Liver (tissue), 9 donors: ENCODE data around the gene LRP11. TPM values are rescaled to one million over a fixed set of nuclear protein-coding genes. Genes with fewer than 3 reads are reported as not detected.
"Not testable (repeated sequence)": the region's sequence is repeated elsewhere in the genome, so short reads cannot be mapped to it uniquely, and the experiment has no call there.

Experiments used
- DNase-seq: peaks from one replicate; pipeline ENCODE4 v3.0.0-alpha.2; 2017; ENCODE audit warnings: low spot score
- H3K27ac ChIP-seq, 2 donors: one replicate each; pipeline ENCODE4 v1.7.0; 2013; ENCODE audit warnings: inconsistent platforms in 2 of 2, low read length in 2 of 2, control low read depth in 1 of 2, low read depth in 1 of 2, mild to moderate bottlenecking in 1 of 2
- H3K27me3 ChIP-seq, 4 donors: one replicate each; pipeline versions ENCODE4 v1.6.1 to v1.7.0; 2013; ENCODE audit warnings: low read length in 3 of 4, inconsistent platforms in 1 of 4, mild to moderate bottlenecking in 1 of 4, moderate library complexity in 1 of 4; ENCODE audit not compliant: control insufficient read depth in 4 of 4, insufficient read depth in 4 of 4
- H3K36me3 ChIP-seq, 4 donors: one replicate each; pipeline versions ENCODE4 v1.6.1 to v1.7.0; 2013; ENCODE audit warnings: low read length in 3 of 4, mild to moderate bottlenecking in 3 of 4, low read depth in 1 of 4, moderate library complexity in 1 of 4; ENCODE audit not compliant: control insufficient read depth in 4 of 4, insufficient read depth in 3 of 4
- H3K4me1 ChIP-seq, 4 donors: one replicate each; pipeline versions ENCODE4 v1.6.1 to v1.7.0; 2013; ENCODE audit warnings: low read length in 3 of 4, mild to moderate bottlenecking in 3 of 4, moderate library complexity in 1 of 4; ENCODE audit not compliant: control insufficient read depth in 4 of 4, insufficient read depth in 4 of 4
- H3K4me3 ChIP-seq, 3 donors: one replicate each; pipeline versions ENCODE4 v1.6.1 to v1.7.0; 2013; ENCODE audit warnings: low read length in 3 of 3, control low read depth in 1 of 3, low read depth in 1 of 3, mild to moderate bottlenecking in 1 of 3
- H3K9ac ChIP-seq, 2 donors: one replicate each; pipeline ENCODE4 v1.7.0; 2013; ENCODE audit warnings: low read length in 2 of 2, mild to moderate bottlenecking in 2 of 2, moderate library complexity in 2 of 2, control low read depth in 1 of 2, low read depth in 1 of 2
- H3K9me3 ChIP-seq, 4 donors: one replicate each; pipeline versions ENCODE4 v1.6.1 to v1.7.0; 2013; ENCODE audit warnings: low read length in 3 of 4; ENCODE audit not compliant: control insufficient read depth in 4 of 4
- EGR1 ChIP-seq, 2 donors: IDR thresholded peaks; 2 replicates each; pipeline ENCODE4 v1.6.1; 2016 to 2018; ENCODE audit warnings: antibody characterized with exemption in 2 of 2, low read depth in 2 of 2
- FOXA1 ChIP-seq: IDR thresholded peaks from 2 replicates; pipeline ENCODE4 v1.6.1; 2016; ENCODE audit warnings: antibody characterized with exemption
- FOXA2 ChIP-seq: IDR thresholded peaks from 2 replicates; pipeline ENCODE4 v1.6.1; 2016; ENCODE audit warnings: antibody characterized with exemption
- GABPA ChIP-seq, 2 donors: IDR thresholded peaks in 1 of 2; conservative IDR thresholded peaks in 1 of 2; 2 replicates each; pipeline ENCODE4 v1.6.1; 2016; ENCODE audit warnings: antibody characterized with exemption in 2 of 2, mild to moderate bottlenecking in 1 of 2, moderate library complexity in 1 of 2
- HNF4A ChIP-seq, 2 donors: conservative IDR thresholded peaks; 2 replicates each; pipeline ENCODE4 v1.6.1; 2016; ENCODE audit warnings: antibody characterized with exemption in 2 of 2, mild to moderate bottlenecking in 2 of 2
- HNF4G ChIP-seq: IDR thresholded peaks from 2 replicates; pipeline ENCODE4 v1.6.1; 2016; ENCODE audit warnings: antibody characterized with exemption
- JUND ChIP-seq, 2 donors: IDR thresholded peaks; 2 replicates each; pipeline ENCODE4 v1.6.1; 2016; ENCODE audit warnings: antibody characterized with exemption in 2 of 2
- NR2F2 ChIP-seq: IDR thresholded peaks from 2 replicates; pipeline ENCODE4 v1.6.1; 2016; ENCODE audit warnings: antibody characterized with exemption
- RAD21 ChIP-seq, 2 donors: IDR thresholded peaks; 2 replicates each; pipeline ENCODE4 v1.6.1; 2016; ENCODE audit warnings: antibody characterized with exemption in 2 of 2, mild to moderate bottlenecking in 2 of 2
- RXRA ChIP-seq, 2 donors: IDR thresholded peaks; 2 replicates each; pipeline ENCODE4 v1.6.1; 2017 to 2018; ENCODE audit warnings: antibody characterized with exemption in 2 of 2, mild to moderate bottlenecking in 1 of 2
- SP1 ChIP-seq: IDR thresholded peaks from 2 replicates; pipeline ENCODE4 v1.6.1; 2018; ENCODE audit warnings: antibody characterized with exemption, mild to moderate bottlenecking
- TAF1 ChIP-seq: conservative IDR thresholded peaks from 2 replicates; pipeline ENCODE4 v1.6.1; 2016; ENCODE audit warnings: antibody characterized with exemption, mild to moderate bottlenecking
- YY1 ChIP-seq: IDR thresholded peaks from 2 replicates; pipeline ENCODE4 v1.6.1; 2016; ENCODE audit warnings: antibody characterized with exemption, mild to moderate bottlenecking
- WGBS: extraction: QIAGEN DNeasy Blood & Tissue Kit; methylation state at CpG from one replicate; pipeline ENCODE4 v1.1.7; 2013; 5-methylcytosine and 5-hydroxymethylcytosine counted together
- polyA plus RNA-seq, 2 donors: library from polyadenylated mRNA; stranded (reverse) in 1 of 2; unstranded in 1 of 2; fragments of 200-250 nt in 1 of 2; fragments of >200 nt in 1 of 2; fragmentation: Nextera tagmentation in 1 of 2; extraction: Ambion mirVana in 1 of 2; gene quantifications; one replicate each; pipeline versions ENCODE4 v1.2.1 to v1.2.3, GENCODE V29; 2013 to 2015
- total RNA-seq, 2 donors: library from RNA; depleted of rRNA; stranded (reverse); fragments of >200 nt; gene quantifications; one replicate each; pipeline ENCODE4 v1.2.3, GENCODE V29; 2014
- TF ChIP-seq, protein P1 (sequence below): IDR thresholded peaks from 2 replicates; pipeline ENCODE4 v1.6.1; 2016; ENCODE audit warnings: antibody characterized with exemption, mild to moderate bottlenecking
- TF ChIP-seq, protein P2 (sequence below): IDR thresholded peaks from 2 replicates; pipeline ENCODE4 v1.6.1; 2016; ENCODE audit warnings: antibody characterized with exemption
- TF ChIP-seq, protein P3 (sequence below): fragments of 150-350 bp; IDR thresholded peaks from 2 replicates; pipeline ENCODE4 v1.5.1; 2017; ENCODE audit warnings: improper control_type of control experiment, low read depth, low read length; ENCODE audit not compliant: missing input control
- TF ChIP-seq, protein P4 (sequence below): IDR thresholded peaks from 2 replicates; pipeline ENCODE4 v1.6.1; 2016; ENCODE audit warnings: antibody characterized with exemption
- TF ChIP-seq, protein P5 (sequence below): IDR thresholded peaks from 2 replicates; pipeline ENCODE4 v1.6.1; 2016; ENCODE audit warnings: antibody characterized with exemption
- donor health status: healthy.
- donor health status: healthy.
- donor health status: healthy.
- donor health status: healthy.
- donor health status: healthy.

LRP11 gene
- total and polyA plus RNA-seq, 4 donors, result 3.4 to 13.3 (median 6.0) TPM

DNA sequence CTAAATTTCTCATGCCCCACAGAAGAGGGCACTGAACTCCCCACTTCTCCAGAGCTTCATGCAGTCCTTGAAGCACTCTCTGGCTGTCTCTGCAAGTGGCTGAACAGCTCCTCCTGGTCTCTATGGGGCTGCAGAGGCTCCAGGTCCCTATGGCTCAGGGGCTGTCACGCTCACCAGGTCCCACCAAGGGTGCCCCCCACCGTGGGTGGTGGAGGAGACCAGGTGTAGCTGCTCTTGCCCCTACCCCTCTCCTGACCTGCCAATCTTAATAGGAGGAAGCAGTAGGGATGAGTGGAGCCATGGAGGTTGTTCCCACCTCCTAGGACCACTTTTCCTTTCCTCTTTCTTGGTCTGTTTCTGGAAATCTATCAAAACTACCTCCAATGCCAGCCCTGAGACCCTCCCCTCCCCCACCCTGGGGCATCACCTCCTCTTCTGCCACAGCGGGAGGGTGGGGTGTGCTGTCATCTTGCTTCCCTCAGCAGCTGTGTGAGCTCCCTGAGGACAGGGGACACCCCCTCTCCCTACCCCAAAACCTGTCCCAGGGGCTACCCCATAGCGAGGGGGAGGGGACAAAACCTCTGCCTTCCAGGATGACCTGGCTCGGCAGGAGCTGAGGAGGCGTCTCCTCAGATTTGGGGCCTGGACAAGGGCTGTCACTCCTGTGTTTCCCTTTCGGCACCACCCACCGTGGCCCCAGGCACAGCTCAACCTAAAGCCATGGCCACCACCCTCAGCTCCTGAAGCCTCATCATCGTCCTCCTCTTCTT is 45.7 kb upstream of the LRP11 start:
- DNase-seq, result no peak
- H3K4me1 ChIP-seq, result no peaks in the 10 kb centered on the region

DNA sequence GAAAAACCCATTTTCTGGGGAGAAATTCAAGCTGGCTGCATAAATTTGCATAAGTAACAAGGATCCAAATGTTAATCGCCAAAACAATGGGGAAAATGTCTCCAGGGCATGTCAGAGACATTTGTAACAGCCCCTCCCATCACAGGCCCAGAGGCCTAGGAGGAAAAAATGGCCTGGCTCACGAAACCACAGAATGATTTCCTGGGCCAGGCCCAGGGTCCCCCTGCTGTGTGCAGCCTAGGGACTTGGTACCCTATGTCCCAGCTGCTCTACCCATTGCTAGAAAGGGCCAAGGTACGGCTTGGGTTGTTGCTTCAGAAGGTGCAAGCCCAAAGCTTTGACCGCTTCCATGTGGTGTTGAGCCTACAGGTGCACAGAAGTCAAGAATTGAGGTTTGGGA is 44.3 kb upstream of the LRP11 start:
- not testable (repeated sequence) for H3K9ac ChIP-seq, DNase-seq, H3K27me3 ChIP-seq, H3K9me3 ChIP-seq, H3K27ac ChIP-seq, H3K4me1 ChIP-seq, H3K36me3 ChIP-seq, H3K4me3 ChIP-seq
- WGBS, result 87% methylated on average over 4 of the region's 4 CpGs

More for the DNA sequence above, 45.7 kb upstream of the LRP11 start:
- H3K27me3 ChIP-seq, result no peaks in the 10 kb centered on the region
- no peaks in the 10 kb centered on the region for H3K9me3 ChIP-seq
- H3K36me3 ChIP-seq, result no peaks in the 10 kb centered on the region
- TF ChIP-seq FOXA1, result no peak
- TF ChIP-seq EGR1 (IDR thresholded peaks at IDR 0.05; ENCODE audit: low read depth in 2 of 2), result no peak
- no peak for TF ChIP-seq FOXA2
- no peak for TF ChIP-seq TAF1
- no peak for TF ChIP-seq RXRA (IDR thresholded peaks at IDR 0.05)
- TF ChIP-seq, protein P1, sequence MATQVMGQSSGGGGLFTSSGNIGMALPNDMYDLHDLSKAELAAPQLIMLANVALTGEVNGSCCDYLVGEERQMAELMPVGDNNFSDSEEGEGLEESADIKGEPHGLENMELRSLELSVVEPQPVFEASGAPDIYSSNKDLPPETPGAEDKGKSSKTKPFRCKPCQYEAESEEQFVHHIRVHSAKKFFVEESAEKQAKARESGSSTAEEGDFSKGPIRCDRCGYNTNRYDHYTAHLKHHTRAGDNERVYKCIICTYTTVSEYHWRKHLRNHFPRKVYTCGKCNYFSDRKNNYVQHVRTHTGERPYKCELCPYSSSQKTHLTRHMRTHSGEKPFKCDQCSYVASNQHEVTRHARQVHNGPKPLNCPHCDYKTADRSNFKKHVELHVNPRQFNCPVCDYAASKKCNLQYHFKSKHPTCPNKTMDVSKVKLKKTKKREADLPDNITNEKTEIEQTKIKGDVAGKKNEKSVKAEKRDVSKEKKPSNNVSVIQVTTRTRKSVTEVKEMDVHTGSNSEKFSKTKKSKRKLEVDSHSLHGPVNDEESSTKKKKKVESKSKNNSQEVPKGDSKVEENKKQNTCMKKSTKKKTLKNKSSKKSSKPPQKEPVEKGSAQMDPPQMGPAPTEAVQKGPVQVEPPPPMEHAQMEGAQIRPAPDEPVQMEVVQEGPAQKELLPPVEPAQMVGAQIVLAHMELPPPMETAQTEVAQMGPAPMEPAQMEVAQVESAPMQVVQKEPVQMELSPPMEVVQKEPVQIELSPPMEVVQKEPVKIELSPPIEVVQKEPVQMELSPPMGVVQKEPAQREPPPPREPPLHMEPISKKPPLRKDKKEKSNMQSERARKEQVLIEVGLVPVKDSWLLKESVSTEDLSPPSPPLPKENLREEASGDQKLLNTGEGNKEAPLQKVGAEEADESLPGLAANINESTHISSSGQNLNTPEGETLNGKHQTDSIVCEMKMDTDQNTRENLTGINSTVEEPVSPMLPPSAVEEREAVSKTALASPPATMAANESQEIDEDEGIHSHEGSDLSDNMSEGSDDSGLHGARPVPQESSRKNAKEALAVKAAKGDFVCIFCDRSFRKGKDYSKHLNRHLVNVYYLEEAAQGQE, result no peak
- TF ChIP-seq, protein P2, sequence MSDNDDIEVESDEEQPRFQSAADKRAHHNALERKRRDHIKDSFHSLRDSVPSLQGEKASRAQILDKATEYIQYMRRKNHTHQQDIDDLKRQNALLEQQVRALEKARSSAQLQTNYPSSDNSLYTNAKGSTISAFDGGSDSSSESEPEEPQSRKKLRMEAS, result no peak
- no peak for TF ChIP-seq YY1
- no peak for TF ChIP-seq JUND (IDR thresholded peaks at IDR 0.05)
- TF ChIP-seq HNF4A (conservative IDR thresholded peaks at IDR 0.05), result no peak
- TF ChIP-seq, protein P3, sequence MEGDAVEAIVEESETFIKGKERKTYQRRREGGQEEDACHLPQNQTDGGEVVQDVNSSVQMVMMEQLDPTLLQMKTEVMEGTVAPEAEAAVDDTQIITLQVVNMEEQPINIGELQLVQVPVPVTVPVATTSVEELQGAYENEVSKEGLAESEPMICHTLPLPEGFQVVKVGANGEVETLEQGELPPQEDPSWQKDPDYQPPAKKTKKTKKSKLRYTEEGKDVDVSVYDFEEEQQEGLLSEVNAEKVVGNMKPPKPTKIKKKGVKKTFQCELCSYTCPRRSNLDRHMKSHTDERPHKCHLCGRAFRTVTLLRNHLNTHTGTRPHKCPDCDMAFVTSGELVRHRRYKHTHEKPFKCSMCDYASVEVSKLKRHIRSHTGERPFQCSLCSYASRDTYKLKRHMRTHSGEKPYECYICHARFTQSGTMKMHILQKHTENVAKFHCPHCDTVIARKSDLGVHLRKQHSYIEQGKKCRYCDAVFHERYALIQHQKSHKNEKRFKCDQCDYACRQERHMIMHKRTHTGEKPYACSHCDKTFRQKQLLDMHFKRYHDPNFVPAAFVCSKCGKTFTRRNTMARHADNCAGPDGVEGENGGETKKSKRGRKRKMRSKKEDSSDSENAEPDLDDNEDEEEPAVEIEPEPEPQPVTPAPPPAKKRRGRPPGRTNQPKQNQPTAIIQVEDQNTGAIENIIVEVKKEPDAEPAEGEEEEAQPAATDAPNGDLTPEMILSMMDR, result no peak
- no peak for TF ChIP-seq SP1
- TF ChIP-seq HNF4G, result no peak
- no peak for TF ChIP-seq RAD21 (IDR thresholded peaks at IDR 0.05)
- TF ChIP-seq, protein P4, sequence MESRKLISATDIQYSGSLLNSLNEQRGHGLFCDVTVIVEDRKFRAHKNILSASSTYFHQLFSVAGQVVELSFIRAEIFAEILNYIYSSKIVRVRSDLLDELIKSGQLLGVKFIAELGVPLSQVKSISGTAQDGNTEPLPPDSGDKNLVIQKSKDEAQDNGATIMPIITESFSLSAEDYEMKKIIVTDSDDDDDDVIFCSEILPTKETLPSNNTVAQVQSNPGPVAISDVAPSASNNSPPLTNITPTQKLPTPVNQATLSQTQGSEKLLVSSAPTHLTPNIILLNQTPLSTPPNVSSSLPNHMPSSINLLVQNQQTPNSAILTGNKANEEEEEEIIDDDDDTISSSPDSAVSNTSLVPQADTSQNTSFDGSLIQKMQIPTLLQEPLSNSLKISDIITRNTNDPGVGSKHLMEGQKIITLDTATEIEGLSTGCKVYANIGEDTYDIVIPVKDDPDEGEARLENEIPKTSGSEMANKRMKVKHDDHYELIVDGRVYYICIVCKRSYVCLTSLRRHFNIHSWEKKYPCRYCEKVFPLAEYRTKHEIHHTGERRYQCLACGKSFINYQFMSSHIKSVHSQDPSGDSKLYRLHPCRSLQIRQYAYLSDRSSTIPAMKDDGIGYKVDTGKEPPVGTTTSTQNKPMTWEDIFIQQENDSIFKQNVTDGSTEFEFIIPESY, result no peak
- TF ChIP-seq, protein P5, sequence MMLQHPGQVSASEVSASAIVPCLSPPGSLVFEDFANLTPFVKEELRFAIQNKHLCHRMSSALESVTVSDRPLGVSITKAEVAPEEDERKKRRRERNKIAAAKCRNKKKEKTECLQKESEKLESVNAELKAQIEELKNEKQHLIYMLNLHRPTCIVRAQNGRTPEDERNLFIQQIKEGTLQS, result no peak
- TF ChIP-seq GABPA (IDR thresholded peaks at IDR 0.05 in 1 of 2, conservative IDR thresholded peaks at IDR 0.05 in 1 of 2), result no peak
- TF ChIP-seq NR2F2, result no peak
- no peak overlapping the region for H3K9ac ChIP-seq
- no peak overlapping the region for H3K4me3 ChIP-seq
- H3K27ac ChIP-seq, result no peak overlapping the region
- WGBS, result 92% methylated on average over 9 of the region's 9 CpGs
